Measurements from ENCODE around the gene IL13RA2.

The IL13RA2 gene
- 0 to 0.03 (median 0) reads per million in 9 experiments for total RNA-seq

- Mint-ChIP-seq H3K27ac (no peak within 1 kb of the TSS), H3K36me3 (ENCODE audit: insufficient read depth) (no peaks in the 10 kb centered on the region), H3K4me1 (ENCODE audit: low read depth in 2 of 2) (no peaks in the 10 kb centered on the region), H3K4me3 (no peak within 1 kb of the TSS), H3K27me3 (no peaks in the 10 kb centered on the region), H3K9me3 (peaks cover 2 to 6% of the 10 kb centered on the region in 2 donors)
- DNase-seq, result no peak
- no peak for ATAC-seq (replicated peaks)
These were observed at the start of gene IL13RA2 for GRCh38 chrX:115017455-115017854. TSS of gene IL13RA2 (minus strand) at chrX:115017616. CDS start at chrX:115017269, 347 bp downstream.

GRCh38 chrX:115065304-115065703 lies 47.9 kb upstream of the IL13RA2 start:
- Mint-ChIP-seq H3K4me1 (ENCODE audit: low read depth in 2 of 2) (no peaks in the 10 kb centered on the region), H3K4me3 (no peak overlapping the region), H3K27ac (no peak overlapping the region), H3K27me3 (no peaks in the 10 kb centered on the region), H3K36me3 (ENCODE audit: insufficient read depth) (no peaks in the 10 kb centered on the region), H3K9me3 (peaks cover 0 to 3% of the 10 kb centered on the region in 2 donors)
- DNase-seq (no peak), ATAC-seq (replicated peaks) (no peak)

GRCh38 chrX:115060013-115060412 lies 42.6 kb upstream of the IL13RA2 start:
- H3K27ac Mint-ChIP-seq, result no peak overlapping the region
- H3K4me1 Mint-ChIP-seq (ENCODE audit: low read depth in 2 of 2), result no peaks in the 10 kb centered on the region
- no peak for DNase-seq
- no peaks in the 10 kb centered on the region for H3K27me3 Mint-ChIP-seq
- no peaks in the 10 kb centered on the region for H3K36me3 Mint-ChIP-seq (ENCODE audit: insufficient read depth)
- H3K9me3 Mint-ChIP-seq, result peaks cover 2 to 6% of the 10 kb centered on the region in 2 donors
- ATAC-seq (replicated peaks), result no peak
- H3K4me3 Mint-ChIP-seq, result no peak overlapping the region

GRCh38 chrX:115058276-115058675 lies 40.9 kb upstream of the IL13RA2 start:
- no peaks in the 10 kb centered on the region for H3K27me3 Mint-ChIP-seq
- H3K27ac Mint-ChIP-seq, result no peak overlapping the region
- H3K4me3 Mint-ChIP-seq, result no peak overlapping the region
- H3K4me1 Mint-ChIP-seq (ENCODE audit: low read depth in 2 of 2), result no peaks in the 10 kb centered on the region
- H3K36me3 Mint-ChIP-seq (ENCODE audit: insufficient read depth), result no peaks in the 10 kb centered on the region
- peaks cover 3 to 9% of the 10 kb centered on the region in 2 donors for H3K9me3 Mint-ChIP-seq
- no peak for ATAC-seq (replicated peaks)
- no peak for DNase-seq

GRCh38 chrX:115054876-115055275 lies 37.5 kb upstream of the IL13RA2 start:
- Mint-ChIP-seq H3K4me3 (no peak overlapping the region), H3K4me1 (ENCODE audit: low read depth in 2 of 2) (no peaks in the 10 kb centered on the region), H3K9me3 (peaks cover 6 to 9% of the 10 kb centered on the region in 2 donors), H3K27me3 (no peaks in the 10 kb centered on the region), H3K36me3 (ENCODE audit: insufficient read depth) (no peaks in the 10 kb centered on the region), H3K27ac (no peak overlapping the region)
- ATAC-seq (replicated peaks), result no peak
- DNase-seq, result no peak

GRCh38 chrX:115053223-115053622 lies 35.8 kb upstream of the IL13RA2 start:
- Mint-ChIP-seq H3K9me3 (peaks cover 6 to 9% of the 10 kb centered on the region in 2 donors), H3K36me3 (ENCODE audit: insufficient read depth) (no peaks in the 10 kb centered on the region), H3K4me3 (no peak overlapping the region), H3K27ac (no peak overlapping the region), H3K27me3 (no peaks in the 10 kb centered on the region), H3K4me1 (ENCODE audit: low read depth in 2 of 2) (no peaks in the 10 kb centered on the region)
- ATAC-seq (replicated peaks) (no peak), DNase-seq (no peak)

GRCh38 chrX:115047715-115048114 lies 30.3 kb upstream of the IL13RA2 start:
- Mint-ChIP-seq H3K9me3 (peaks cover 0 to 9% of the 10 kb centered on the region in 2 donors), H3K36me3 (ENCODE audit: insufficient read depth) (no peaks in the 10 kb centered on the region), H3K27ac (no peak overlapping the region), H3K4me3 (no peak overlapping the region), H3K4me1 (ENCODE audit: low read depth in 2 of 2) (no peaks in the 10 kb centered on the region), H3K27me3 (no peaks in the 10 kb centered on the region)
- ATAC-seq (replicated peaks) (no peak), DNase-seq (no peak)

- peaks cover 0 to 9% of the 10 kb centered on the region in 2 donors for H3K9me3 Mint-ChIP-seq
- no peaks in the 10 kb centered on the region for H3K27me3 Mint-ChIP-seq
- ATAC-seq (replicated peaks) (no peak), DNase-seq (no peak)
- no peaks in the 10 kb centered on the region for H3K4me1 Mint-ChIP-seq (ENCODE audit: low read depth in 2 of 2)
- no peak overlapping the region for H3K27ac Mint-ChIP-seq
- no peak overlapping the region for H3K4me3 Mint-ChIP-seq
- H3K36me3 Mint-ChIP-seq (ENCODE audit: insufficient read depth), result no peaks in the 10 kb centered on the region
These were observed 29.8 kb upstream of the IL13RA2 start for GRCh38 chrX:115047181-115047580.

- H3K36me3 Mint-ChIP-seq (ENCODE audit: insufficient read depth), result no peaks in the 10 kb centered on the region
- H3K9me3 Mint-ChIP-seq, result peaks cover 4 to 12% of the 10 kb centered on the region in 2 donors
- no peak for ATAC-seq (replicated peaks)
These were observed 23.0 kb upstream of the IL13RA2 start for GRCh38 chrX:115040417-115040816.

GRCh38 chrX:115038406-115038805 lies 21.0 kb upstream of the IL13RA2 start:
- Mint-ChIP-seq H3K9me3 (peaks cover 0 to 12% of the 10 kb centered on the region in 2 donors), H3K27ac (no peak overlapping the region), H3K4me3 (no peak overlapping the region), H3K27me3 (no peaks in the 10 kb centered on the region), H3K36me3 (ENCODE audit: insufficient read depth) (no peaks in the 10 kb centered on the region), H3K4me1 (ENCODE audit: low read depth in 2 of 2) (no peaks in the 10 kb centered on the region)
- DNase-seq (no peak), ATAC-seq (replicated peaks) (no peak)

More at GRCh38 chrX:115040417-115040816, 23.0 kb upstream of the IL13RA2 start:
- Mint-ChIP-seq H3K4me1 (ENCODE audit: low read depth in 2 of 2) (no peaks in the 10 kb centered on the region), H3K27ac (no peak overlapping the region), H3K27me3 (no peaks in the 10 kb centered on the region), H3K4me3 (no peak overlapping the region)
- DNase-seq, result no peak

GRCh38 chrX:115036029-115036428 lies 18.6 kb upstream of the IL13RA2 start:
- DNase-seq (no peak), ATAC-seq (replicated peaks) (no peak)
- no peaks in the 10 kb centered on the region for H3K36me3 Mint-ChIP-seq (ENCODE audit: insufficient read depth)
- H3K4me3 Mint-ChIP-seq, result no peak overlapping the region
- no peak overlapping the region for H3K27ac Mint-ChIP-seq
- H3K9me3 Mint-ChIP-seq, result peaks cover 0 to 12% of the 10 kb centered on the region in 2 donors
- no peaks in the 10 kb centered on the region for H3K27me3 Mint-ChIP-seq
- no peaks in the 10 kb centered on the region for H3K4me1 Mint-ChIP-seq (ENCODE audit: low read depth in 2 of 2)

- no peaks in the 10 kb centered on the region for H3K9me3 Mint-ChIP-seq
These were observed 14.6 kb upstream of the IL13RA2 start for GRCh38 chrX:115031989-115032388.

GRCh38 chrX:115030625-115031024 lies 13.2 kb upstream of the IL13RA2 start:
- Mint-ChIP-seq H3K36me3 (ENCODE audit: insufficient read depth) (no peaks in the 10 kb centered on the region), H3K27me3 (no peaks in the 10 kb centered on the region), H3K4me1 (ENCODE audit: low read depth in 2 of 2) (no peaks in the 10 kb centered on the region), H3K4me3 (no peak overlapping the region), H3K9me3 (peaks cover 4 to 10% of the 10 kb centered on the region in 2 donors), H3K27ac (no peak overlapping the region)
- DNase-seq (no peak), ATAC-seq (replicated peaks) (no peak)

More at GRCh38 chrX:115031989-115032388, 14.6 kb upstream of the IL13RA2 start:
- no peak overlapping the region for H3K4me3 Mint-ChIP-seq
- H3K27me3 Mint-ChIP-seq, result no peaks in the 10 kb centered on the region
- ATAC-seq (replicated peaks) (no peak), DNase-seq (no peak)
- no peaks in the 10 kb centered on the region for H3K36me3 Mint-ChIP-seq (ENCODE audit: insufficient read depth)
- H3K4me1 Mint-ChIP-seq (ENCODE audit: low read depth in 2 of 2), result no peaks in the 10 kb centered on the region
- H3K27ac Mint-ChIP-seq, result no peak overlapping the region

GRCh38 chrX:115029869-115030570 lies 12.6 kb upstream of the IL13RA2 start:
- Mint-ChIP-seq H3K27ac (no peak overlapping the region), H3K36me3 (ENCODE audit: insufficient read depth) (no peaks in the 10 kb centered on the region), H3K9me3 (peaks cover 4 to 12% of the 10 kb centered on the region in 2 donors), H3K4me1 (ENCODE audit: low read depth in 2 of 2) (no peaks in the 10 kb centered on the region), H3K4me3 (no peak overlapping the region), H3K27me3 (no peaks in the 10 kb centered on the region)
- DNase-seq (no peak), ATAC-seq (replicated peaks) (no peak)
